ENCODE measurements around the gene BRIX1.
"Not testable (repeated sequence)": the region's sequence is repeated elsewhere in the genome, so short reads cannot be mapped to it uniquely, and the experiment has no call there.

BRIX1 gene

GRCh38 chr5:34915856-34916192 lies 313 bp downstream of the BRIX1 start:
- no peak for DNase-seq

GRCh38 chr5:34916518-34916917 lies 1.0 kb downstream of the BRIX1 start:
- DNase-seq = no peak

GRCh38 chr5:34918025-34918424 lies 2.5 kb downstream of the BRIX1 start:
- DNase-seq = no peak

- no peak for DNase-seq
These were observed 3.6 kb downstream of the BRIX1 start for GRCh38 chr5:34919077-34919476.

- not testable (repeated sequence) for DNase-seq
These were observed 7.7 kb downstream of the BRIX1 start for GRCh38 chr5:34923256-34923655.

GRCh38 chr5:34923694-34924461 lies 8.4 kb downstream of the BRIX1 start:
- DNase-seq = no peak

- DNase-seq = no peak
These were observed 8.9 kb downstream of the BRIX1 start for GRCh38 chr5:34924462-34924765.

- DNase-seq = no peak
These were observed 10.9 kb downstream of the BRIX1 start for GRCh38 chr5:34926318-34926888.

- DNase-seq = no peak
These were observed 12.3 kb downstream of the BRIX1 start for GRCh38 chr5:34927785-34928184.

GRCh38 chr5:34928267-34928666 lies 12.8 kb downstream of the BRIX1 start:
- no peak for DNase-seq

- DNase-seq = peak; percentile 96
These were observed 13.7 kb downstream of the BRIX1 start, which contains the start of gene DNAJC21 for GRCh38 chr5:34929134-34929719. TSS of gene DNAJC21 (plus strand) at chr5:34929559. CDS start at chr5:34929820, 261 bp downstream.

- peak; percentile 74 for DNase-seq
These were observed 14.4 kb downstream of the BRIX1 start for GRCh38 chr5:34929720-34930461.

GRCh38 chr5:34930462-34930844 lies 14.9 kb downstream of the BRIX1 start:
- DNase-seq = no peak

- no peak for DNase-seq
These were observed 15.4 kb downstream of the BRIX1 start for GRCh38 chr5:34930870-34931269.

GRCh38 chr5:34932947-34933346 lies 17.4 kb downstream of the BRIX1 start:
- DNase-seq = no peak

GRCh38 chr5:34941936-34942335 lies 26.4 kb downstream of the BRIX1 start:
- no peak for DNase-seq

GRCh38 chr5:34944044-34944443 lies 28.5 kb downstream of the BRIX1 start:
- DNase-seq = no peak

GRCh38 chr5:34944460-34945047 lies 29.0 kb downstream of the BRIX1 start:
- DNase-seq = no peak

GRCh38 chr5:34957321-34957720 lies 41.8 kb downstream of the BRIX1 start:
- DNase-seq = no peak

GRCh38 chr5:34957857-34958690 lies 42.6 kb downstream of the BRIX1 start:
- DNase-seq = no peak

GRCh38 chr5:34959323-34959722 lies 43.8 kb downstream of the BRIX1 start:
- DNase-seq = no peak

GRCh38 chr5:34967540-34967939 lies 52.0 kb downstream of the BRIX1 start:
- DNase-seq = no peak

All from T-helper 9 cell (primary cell).